ENCODE results near the gene DYDC2. TPM values are rescaled to one million over a fixed set of nuclear protein-coding genes. Genes with fewer than 3 reads are reported as not detected.

Gene DYDC2
- polyA plus RNA-seq, 1 donor (not counting 4 experiments of a cell fraction or from before 2014, with no cell fraction given) = not detected

GRCh38 chr10:80344276-80344675 is 12.3 kb upstream of the DYDC2 start:
- Histone ChIP-seq H3K9me3 (ENCODE audit: control insufficient read depth, low read depth, low read length) (no peaks in the 10 kb centered on the region), H3K36me3 (ENCODE audit: control insufficient read depth in 2 of 2, extremely low read depth in 1 of 2, insufficient read depth in 2 of 2, low read length in 2 of 2) (no peaks in the 10 kb centered on the region), H3K4me1 (ENCODE audit: control insufficient read depth, extremely low read depth, insufficient read depth, low read length) (no peaks in the 10 kb centered on the region), H3K27me3 (ENCODE audit: control insufficient read depth, extremely low read depth, insufficient read depth, low read length) (no peaks in the 10 kb centered on the region), H4K20me1 (ENCODE audit: control insufficient read depth, extremely low read depth, insufficient read depth, low read length) (no peaks in the 10 kb centered on the region), H3K9me1 (ENCODE audit: control insufficient read depth, extremely low read depth, insufficient read depth, low read length) (no peaks in the 10 kb centered on the region), H3K9ac (ENCODE audit: control insufficient read depth, extremely low read depth, insufficient read depth, low read length) (no peak overlapping the region), H3K4me2 (ENCODE audit: control insufficient read depth, extremely low read depth, insufficient read depth, low read depth, low read length) (no peak overlapping the region), H3K27ac (ENCODE audit: control insufficient read depth, insufficient read depth, low read length) (no peak overlapping the region), H2AFZ (ENCODE audit: control insufficient read depth, low read length) (no peak overlapping the region), H3K79me2 (ENCODE audit: control insufficient read depth, insufficient read depth, low read length) (no peaks in the 10 kb centered on the region), H3K4me3 (ENCODE audit: control insufficient read depth in 2 of 3, extremely low read depth in 1 of 3, insufficient read depth in 2 of 3, low read depth in 1 of 3, low read length in 3 of 3) (no peak overlapping the region)
- TF ChIP-seq CTCF (optimal IDR thresholded peaks at IDR 0.05 in 1 of 3, IDR thresholded peaks at IDR 0.05 in 1 of 3, conservative IDR thresholded peaks at IDR 0.05 in 1 of 3; ENCODE audit: extremely low read depth in 1 of 3, insufficient read depth in 2 of 3, low read length in 3 of 3) = no peak
- DNase-seq (ENCODE audit: low read depth, low spot score) (no peak), FAIRE-seq (no peak)
- dilution Hi-C loops (cut with MboI; ENCODE audit: extremely low pct_ligation_motif_present, low sequenced_read_pairs) = no loop called here

GRCh38 chr10:80344912-80345311 is 11.7 kb upstream of the DYDC2 start:
- DNase-seq (ENCODE audit: low read depth, low spot score) (no peak), FAIRE-seq (no peak)
- no peaks in the 10 kb centered on the region for H3K9me1 ChIP-seq (ENCODE audit: control insufficient read depth, extremely low read depth, insufficient read depth, low read length)
- TF ChIP-seq CTCF (optimal IDR thresholded peaks at IDR 0.05 in 1 of 3, IDR thresholded peaks at IDR 0.05 in 1 of 3, conservative IDR thresholded peaks at IDR 0.05 in 1 of 3; ENCODE audit: extremely low read depth in 1 of 3, insufficient read depth in 2 of 3, low read length in 3 of 3) = no peak
- TF ChIP-seq EZH2 (IDR thresholded peaks at IDR 0.05; ENCODE audit: low read length) = no peak
- H3K36me3 ChIP-seq (ENCODE audit: control insufficient read depth in 2 of 2, extremely low read depth in 1 of 2, insufficient read depth in 2 of 2, low read length in 2 of 2) = no peaks in the 10 kb centered on the region
- no peak overlapping the region for H3K4me2 ChIP-seq (ENCODE audit: control insufficient read depth, extremely low read depth, insufficient read depth, low read depth, low read length)
- H3K9me3 ChIP-seq (ENCODE audit: control insufficient read depth, low read depth, low read length) = no peaks in the 10 kb centered on the region
- no peaks in the 10 kb centered on the region for H3K79me2 ChIP-seq (ENCODE audit: control insufficient read depth, insufficient read depth, low read length)
- no peak overlapping the region for H3K9ac ChIP-seq (ENCODE audit: control insufficient read depth, extremely low read depth, insufficient read depth, low read length)
- H3K4me3 ChIP-seq (ENCODE audit: control insufficient read depth in 2 of 3, extremely low read depth in 1 of 3, insufficient read depth in 2 of 3, low read depth in 1 of 3, low read length in 3 of 3) = no peak overlapping the region
- no peak overlapping the region for H3K27ac ChIP-seq (ENCODE audit: control insufficient read depth, insufficient read depth, low read length)
- no peaks in the 10 kb centered on the region for H3K4me1 ChIP-seq (ENCODE audit: control insufficient read depth, extremely low read depth, insufficient read depth, low read length)
- H2AFZ ChIP-seq (ENCODE audit: control insufficient read depth, low read length) = no peak overlapping the region
- H3K27me3 ChIP-seq (ENCODE audit: control insufficient read depth, extremely low read depth, insufficient read depth, low read length) = no peaks in the 10 kb centered on the region
- dilution Hi-C loops (cut with MboI; ENCODE audit: extremely low pct_ligation_motif_present, low sequenced_read_pairs) = no loop called here
- H4K20me1 ChIP-seq (ENCODE audit: control insufficient read depth, extremely low read depth, insufficient read depth, low read length) = no peaks in the 10 kb centered on the region

Measured in keratinocyte (primary cell).